ENCODE measurements around the gene ZNF385D. TPM values are rescaled to one million over a fixed set of nuclear protein-coding genes. Genes with fewer than 3 reads are reported as not detected.

The ZNF385D gene
- total and polyA plus RNA-seq, 2 experiments from 2014 or later = 2.7 to 12.3 TPM

GRCh38 chr3:21649519-21649918 is 101.5 kb downstream of the ZNF385D start (continued):
- no peak for TF ChIP-seq ETS1 (IDR thresholded peaks at IDR 0.05)
- no peak for TF ChIP-seq REST (IDR thresholded peaks at IDR 0.05; ENCODE audit: unreplicated experiment)
- TF ChIP-seq JUNB (IDR thresholded peaks at IDR 0.05; ENCODE audit: unreplicated experiment) = no peak
- no peak for TF ChIP-seq CREB1 (CRISPR knock-in tag; IDR thresholded peaks at IDR 0.05; ENCODE audit: low read depth)
- no peak for TF ChIP-seq EZH2phosphoT487 (IDR thresholded peaks at IDR 0.05; ENCODE audit: unreplicated experiment)
- no peak for TF ChIP-seq EZH2 (IDR thresholded peaks at IDR 0.05; ENCODE audit: low read depth, unreplicated experiment)

- Histone ChIP-seq H3K4me2 (no peak overlapping the region), H3K36me3 (ENCODE audit: insufficient read depth) (no peaks in the 10 kb centered on the region), H4K20me1 (replicated peaks; ENCODE audit: insufficient read depth) (no peaks in the 10 kb centered on the region), H3K79me2 (replicated peaks; ENCODE audit: insufficient read depth) (no peaks in the 10 kb centered on the region), H3K27ac (ENCODE audit: low read depth) (no peak overlapping the region), H3K9me2 (ENCODE audit: insufficient read depth) (no peaks in the 10 kb centered on the region), H3K4me1 (ENCODE audit: insufficient read depth) (peaks cover 3% of the 10 kb centered on the region; the same call in 1 of the 2 replicates), H3F3A (replicated peaks; ENCODE audit: low read depth) (no peaks in the 10 kb centered on the region), H3K4me3 (no peak overlapping the region), H3K27me3 (ENCODE audit: insufficient read depth) (no peaks in the 10 kb centered on the region), H2AFZ (no peak overlapping the region)
- no peak overlapping the region for H3K4me3 Mint-ChIP-seq
- TF ChIP-seq REST (IDR thresholded peaks at IDR 0.05; ENCODE audit: unreplicated experiment) (no peak), POLR2AphosphoS5 (IDR thresholded peaks at IDR 0.05; ENCODE audit: low read depth) (no peak), NANOG (IDR thresholded peaks at IDR 0.05; ENCODE audit: borderline replicate concordance) (no peak), EZH2phosphoT487 (IDR thresholded peaks at IDR 0.05; ENCODE audit: unreplicated experiment) (no peak), EZH2 (IDR thresholded peaks at IDR 0.05; ENCODE audit: low read depth, unreplicated experiment) (no peak)
- no peak for DNase-seq (ENCODE audit: low spot score)
- H3K27me3 Mint-ChIP-seq (ENCODE audit: insufficient read depth, low read depth, poor library complexity) = no peaks in the 10 kb centered on the region
- H3K27ac Mint-ChIP-seq = no peak overlapping the region
- H3K9me3 Mint-ChIP-seq = no peaks in the 10 kb centered on the region; the same call in 2 of the 3 replicates
- H3K36me3 Mint-ChIP-seq (ENCODE audit: low read depth) = no peaks in the 10 kb centered on the region
- ATAC-seq = no peak
- H3K4me1 Mint-ChIP-seq = peaks cover 14% of the 10 kb centered on the region
Observed at GRCh38 chr3:21647961-21648360, 103.0 kb downstream of the ZNF385D start.

All from GM23338 (cell line).